Measurements from ENCODE around the gene LRRC71. TPM values are rescaled to one million over a fixed set of nuclear protein-coding genes. Genes with fewer than 3 reads are reported as not detected.

Gene LRRC71
- total RNA-seq, 1 donor from 2014 or later = not detected

DNA sequence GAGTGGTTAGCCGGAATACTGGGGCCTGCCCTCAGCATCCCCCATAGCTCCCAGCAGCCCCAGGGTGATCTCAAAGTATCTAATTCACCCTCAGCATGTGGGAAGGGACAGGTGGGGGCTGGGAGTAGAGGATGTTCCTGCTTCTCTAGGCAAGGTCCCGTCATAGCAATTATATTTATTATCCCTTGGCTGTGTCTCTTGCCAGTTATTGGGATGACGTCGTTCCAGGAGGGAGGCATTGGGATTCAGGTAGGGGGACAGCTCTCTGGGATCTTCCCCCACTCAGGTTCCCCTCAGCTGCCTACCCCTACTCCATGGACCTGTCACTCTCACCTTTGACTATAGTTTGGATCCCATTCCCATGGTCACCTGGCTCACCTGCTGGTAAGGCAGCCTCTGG, 38.8 kb upstream of the LRRC71 start:
- no peaks in the 10 kb centered on the region for H3K9me3 Mint-ChIP-seq (ENCODE audit: low read depth)
- H3K4me3 Mint-ChIP-seq (ENCODE audit: low read depth) = no peak overlapping the region
- no peak for DNase-seq (ENCODE audit: low spot score, unreplicated experiment)
- no peaks in the 10 kb centered on the region for H3K36me3 Mint-ChIP-seq (ENCODE audit: insufficient read depth)
- TF ChIP-seq, protein P1, sequence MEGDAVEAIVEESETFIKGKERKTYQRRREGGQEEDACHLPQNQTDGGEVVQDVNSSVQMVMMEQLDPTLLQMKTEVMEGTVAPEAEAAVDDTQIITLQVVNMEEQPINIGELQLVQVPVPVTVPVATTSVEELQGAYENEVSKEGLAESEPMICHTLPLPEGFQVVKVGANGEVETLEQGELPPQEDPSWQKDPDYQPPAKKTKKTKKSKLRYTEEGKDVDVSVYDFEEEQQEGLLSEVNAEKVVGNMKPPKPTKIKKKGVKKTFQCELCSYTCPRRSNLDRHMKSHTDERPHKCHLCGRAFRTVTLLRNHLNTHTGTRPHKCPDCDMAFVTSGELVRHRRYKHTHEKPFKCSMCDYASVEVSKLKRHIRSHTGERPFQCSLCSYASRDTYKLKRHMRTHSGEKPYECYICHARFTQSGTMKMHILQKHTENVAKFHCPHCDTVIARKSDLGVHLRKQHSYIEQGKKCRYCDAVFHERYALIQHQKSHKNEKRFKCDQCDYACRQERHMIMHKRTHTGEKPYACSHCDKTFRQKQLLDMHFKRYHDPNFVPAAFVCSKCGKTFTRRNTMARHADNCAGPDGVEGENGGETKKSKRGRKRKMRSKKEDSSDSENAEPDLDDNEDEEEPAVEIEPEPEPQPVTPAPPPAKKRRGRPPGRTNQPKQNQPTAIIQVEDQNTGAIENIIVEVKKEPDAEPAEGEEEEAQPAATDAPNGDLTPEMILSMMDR (IDR thresholded peaks at IDR 0.05; ENCODE audit: unreplicated experiment) = no peak
- H3K27me3 Mint-ChIP-seq = peaks cover 83% of the 10 kb centered on the region
- H3K27ac Mint-ChIP-seq = no peak overlapping the region
- H3K4me1 Mint-ChIP-seq (ENCODE audit: low read depth) = no peaks in the 10 kb centered on the region

DNA sequence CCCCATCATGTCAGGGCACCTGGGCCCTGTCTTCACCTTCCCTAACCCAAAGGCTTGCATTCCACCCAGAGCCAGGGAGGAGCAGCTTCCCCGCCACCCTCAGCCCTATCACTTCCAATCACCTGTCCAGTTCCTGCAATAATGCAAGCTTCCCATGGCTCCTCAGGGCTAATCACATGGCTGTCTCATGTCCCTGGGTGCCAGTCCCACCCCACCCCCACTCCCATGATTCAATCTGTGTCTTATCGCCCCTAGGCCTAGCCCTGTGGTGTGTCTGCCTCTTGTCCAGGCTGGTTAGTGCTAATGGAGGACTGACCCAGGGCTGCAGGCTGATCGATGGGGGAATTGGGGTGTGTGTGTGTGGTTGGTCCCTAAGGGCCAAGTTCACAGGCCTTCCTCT, 37.9 kb upstream of the LRRC71 start:
- Mint-ChIP-seq H3K4me3 (ENCODE audit: low read depth) (no peak overlapping the region), H3K36me3 (ENCODE audit: insufficient read depth) (no peaks in the 10 kb centered on the region), H3K9me3 (ENCODE audit: low read depth) (no peaks in the 10 kb centered on the region), H3K4me1 (ENCODE audit: low read depth) (no peaks in the 10 kb centered on the region), H3K27ac (no peak overlapping the region), H3K27me3 (peaks cover 84% of the 10 kb centered on the region)
- TF ChIP-seq, protein P1 (IDR thresholded peaks at IDR 0.05; ENCODE audit: unreplicated experiment) = no peak
- no peak for DNase-seq (ENCODE audit: low spot score, unreplicated experiment)

DNA sequence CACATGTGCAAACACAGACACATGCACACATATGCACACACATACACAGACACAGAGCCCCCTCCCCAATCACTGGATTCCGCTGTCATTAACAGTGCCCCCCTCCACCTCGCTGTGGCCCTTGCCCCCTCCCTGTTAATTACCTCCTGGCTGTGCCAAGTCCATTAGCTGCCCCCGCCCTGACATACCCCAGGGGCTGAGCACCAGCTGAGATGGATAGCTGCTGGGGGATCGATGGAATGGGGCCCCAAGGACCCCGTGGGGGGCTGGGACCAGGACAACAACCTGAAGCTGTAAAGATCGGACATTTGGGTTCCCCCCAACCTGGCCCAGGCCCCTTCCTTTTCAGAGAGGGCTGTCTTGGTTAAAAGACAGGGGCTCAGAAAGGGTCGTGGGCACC, 36.5 kb upstream of the LRRC71 start:
- Mint-ChIP-seq H3K27ac (no peak overlapping the region), H3K27me3 (peaks cover 74% of the 10 kb centered on the region)

DNA sequence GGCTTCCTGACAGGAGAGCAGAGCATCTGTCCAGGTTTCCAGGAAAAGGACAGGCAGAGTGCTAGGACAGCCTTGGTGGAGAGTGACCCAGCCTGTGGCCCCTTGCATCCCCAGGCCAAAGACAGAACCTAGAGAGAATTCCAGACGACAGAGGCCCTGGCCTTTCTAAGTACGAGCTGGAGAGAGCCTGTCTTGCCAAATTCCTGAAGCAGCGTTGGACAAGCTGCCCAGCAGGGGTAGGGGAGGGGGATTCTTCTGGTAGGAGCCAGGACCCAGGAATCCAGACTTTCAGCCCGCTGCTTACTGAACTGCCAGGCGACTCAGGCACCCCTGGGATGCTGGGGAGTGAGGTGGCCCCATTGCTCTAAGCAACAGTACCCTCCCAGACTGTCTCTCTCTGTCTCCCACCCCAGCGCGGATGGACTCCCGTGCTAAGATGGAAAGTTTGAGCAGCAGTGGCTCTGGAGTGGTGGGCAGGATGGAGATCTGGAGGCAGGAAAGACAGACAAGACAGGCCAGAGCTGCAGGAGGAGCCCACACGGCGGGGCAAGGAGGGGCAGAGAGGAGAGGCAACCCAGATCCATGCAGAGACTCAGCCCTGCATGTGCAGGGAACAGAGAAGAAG, 35.8 kb upstream of the LRRC71 start:
- no peak for DNase-seq (ENCODE audit: low spot score, unreplicated experiment)
- Mint-ChIP-seq H3K4me1 (ENCODE audit: low read depth) (no peaks in the 10 kb centered on the region), H3K27me3 (peaks cover 74% of the 10 kb centered on the region), H3K9me3 (ENCODE audit: low read depth) (no peaks in the 10 kb centered on the region), H3K4me3 (ENCODE audit: low read depth) (no peak overlapping the region), H3K27ac (no peak overlapping the region), H3K36me3 (ENCODE audit: insufficient read depth) (no peaks in the 10 kb centered on the region)
- TF ChIP-seq, protein P1 (IDR thresholded peaks at IDR 0.05; ENCODE audit: unreplicated experiment) = no peak

More for the DNA sequence above, 36.5 kb upstream of the LRRC71 start:
- no peak for DNase-seq (ENCODE audit: low spot score, unreplicated experiment)
- Mint-ChIP-seq H3K36me3 (ENCODE audit: insufficient read depth) (no peaks in the 10 kb centered on the region), H3K4me3 (ENCODE audit: low read depth) (no peak overlapping the region), H3K4me1 (ENCODE audit: low read depth) (no peaks in the 10 kb centered on the region), H3K9me3 (ENCODE audit: low read depth) (no peaks in the 10 kb centered on the region)
- TF ChIP-seq, protein P1 (IDR thresholded peaks at IDR 0.05; ENCODE audit: unreplicated experiment) = no peak

DNA sequence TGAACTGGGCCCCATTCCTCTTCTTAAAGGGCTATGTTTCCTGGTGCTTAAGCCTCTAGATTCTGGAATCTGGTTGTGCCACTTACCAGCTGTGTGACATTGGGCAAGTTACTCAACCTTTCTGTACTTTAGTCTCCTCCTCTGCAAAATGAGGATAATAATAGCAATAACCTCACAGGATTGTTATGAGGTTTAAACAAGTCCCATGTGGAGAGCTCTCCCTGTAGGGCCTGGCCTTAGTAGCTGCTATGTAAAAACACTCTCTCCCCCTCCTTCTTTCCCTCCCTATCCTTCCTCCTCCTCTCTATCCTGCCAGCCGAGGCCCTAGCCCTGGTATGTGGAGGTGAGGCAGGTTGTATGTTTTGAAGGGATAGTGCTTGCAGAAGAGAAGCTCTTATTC, 35.1 kb upstream of the LRRC71 start:
- peaks cover 74% of the 10 kb centered on the region for H3K27me3 Mint-ChIP-seq
- no peaks in the 10 kb centered on the region for H3K9me3 Mint-ChIP-seq (ENCODE audit: low read depth)
- TF ChIP-seq, protein P1 (IDR thresholded peaks at IDR 0.05; ENCODE audit: unreplicated experiment) = no peak
- H3K27ac Mint-ChIP-seq = no peak overlapping the region
- no peaks in the 10 kb centered on the region for H3K36me3 Mint-ChIP-seq (ENCODE audit: insufficient read depth)
- H3K4me3 Mint-ChIP-seq (ENCODE audit: low read depth) = no peak overlapping the region
- DNase-seq (ENCODE audit: low spot score, unreplicated experiment) = no peak
- no peaks in the 10 kb centered on the region for H3K4me1 Mint-ChIP-seq (ENCODE audit: low read depth)
